NCI-H1092 (cell line): Measurements from ENCODE around the gene LILRA1.
"Not testable (repeated sequence)": the region's sequence is repeated elsewhere in the genome, so short reads cannot be mapped to it uniquely, and the experiment has no call there.

ENCODE experiments used
- DNase-seq: peaks from one replicate; lab custom pipeline; 2025; lab: John Stamatoyannopoulos, UW

The LILRA1 gene

DNA sequence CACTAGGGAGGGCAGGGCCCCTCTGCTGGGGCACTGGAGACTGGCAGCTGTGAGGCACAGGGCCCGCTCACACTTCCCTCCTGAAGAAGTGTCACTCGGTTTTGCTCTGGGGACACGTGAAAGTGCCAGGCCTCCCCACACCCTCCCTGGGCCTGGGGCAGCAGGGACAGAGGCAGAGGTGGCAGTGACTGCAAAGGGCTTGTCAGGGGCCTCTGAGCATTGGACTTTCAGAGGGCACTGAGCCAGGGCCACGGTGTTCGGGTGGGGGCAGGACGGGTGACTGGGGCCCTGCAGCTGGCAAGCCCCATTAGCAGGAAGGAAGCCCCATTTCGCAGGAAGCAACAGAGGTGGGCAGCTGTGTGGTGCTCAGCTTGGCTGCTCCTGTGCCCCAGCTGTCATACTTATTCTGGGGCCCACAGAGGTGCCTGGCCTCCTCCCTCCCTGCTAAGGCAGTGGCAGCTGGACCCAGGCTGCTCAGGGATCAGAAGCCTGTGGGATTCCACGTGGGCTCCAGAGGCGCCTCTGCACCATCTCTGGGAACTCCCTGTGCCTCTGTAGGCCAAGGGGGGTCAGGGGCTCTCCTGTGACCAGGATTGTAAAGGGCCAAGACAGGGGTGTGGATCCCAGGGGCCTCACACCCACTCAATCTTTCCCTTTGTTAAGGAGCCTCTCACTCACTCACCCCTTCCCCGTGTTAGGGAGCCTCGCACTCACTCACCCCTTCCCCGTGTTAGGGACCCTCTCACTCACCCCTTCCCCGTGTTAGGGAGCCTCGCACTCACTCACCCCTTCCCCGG lies 31.7 kb downstream of the LILRA1 start:
- DNase-seq = not testable (repeated sequence)

GRCh38 chr19:54626757-54627156 lies 33.3 kb downstream of the LILRA1 start:
- DNase-seq = no peak

- DNase-seq = not testable (repeated sequence)
Measured at GRCh38 chr19:54627912-54628311, 34.5 kb downstream of the LILRA1 start.

GRCh38 chr19:54630262-54630661 lies 36.8 kb downstream of the LILRA1 start, which contains the start of gene LILRB1:
TSS of gene LILRB1 (plus strand) at chr19:54630484. CDS start at chr19:54631074, 590 bp downstream.
- DNase-seq = not testable (repeated sequence)

GRCh38 chr19:54630782-54631181 lies 37.4 kb downstream of the LILRA1 start:
- no peak for DNase-seq

GRCh38 chr19:54631489-54632337 lies 38.3 kb downstream of the LILRA1 start:
- not testable (repeated sequence) for DNase-seq

DNA sequence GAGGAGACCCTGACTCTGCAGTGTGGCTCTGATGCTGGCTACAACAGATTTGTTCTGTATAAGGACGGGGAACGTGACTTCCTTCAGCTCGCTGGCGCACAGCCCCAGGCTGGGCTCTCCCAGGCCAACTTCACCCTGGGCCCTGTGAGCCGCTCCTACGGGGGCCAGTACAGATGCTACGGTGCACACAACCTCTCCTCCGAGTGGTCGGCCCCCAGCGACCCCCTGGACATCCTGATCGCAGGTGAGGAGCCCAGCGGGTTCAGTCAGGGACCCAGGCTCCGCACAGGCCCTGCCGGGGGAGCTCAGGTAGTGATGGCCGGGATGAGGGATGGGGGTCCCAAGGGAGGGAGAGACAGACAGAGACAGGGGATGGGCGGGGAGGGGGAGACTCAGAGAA lies 39.1 kb downstream of the LILRA1 start:
- not testable (repeated sequence) for DNase-seq

DNA sequence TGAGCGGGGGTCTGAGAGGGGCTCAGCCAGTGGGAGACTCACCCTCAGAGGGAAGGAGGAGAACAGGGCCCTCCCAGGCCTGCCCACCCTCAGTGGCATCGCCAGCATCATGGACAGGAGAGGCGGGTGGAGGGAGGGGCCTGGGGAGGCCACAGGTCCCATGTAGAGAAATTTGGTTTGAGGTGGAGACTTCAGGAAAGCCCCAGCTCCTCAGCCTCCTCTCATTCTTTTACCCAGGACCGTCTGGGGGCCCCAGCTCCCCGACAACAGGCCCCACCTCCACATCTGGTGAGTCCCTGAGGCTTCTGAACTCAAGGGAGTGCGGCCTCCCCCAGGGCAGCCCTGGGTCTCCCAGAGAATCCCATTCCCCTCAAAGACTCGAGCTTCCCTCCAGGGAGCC lies 40.0 kb downstream of the LILRA1 start:
- no peak for DNase-seq

- not testable (repeated sequence) for DNase-seq
Measured at GRCh38 chr19:54636081-54636480, 42.6 kb downstream of the LILRA1 start.

- DNase-seq = no peak
Measured at GRCh38 chr19:54638683-54639082, 45.3 kb downstream of the LILRA1 start.

DNA sequence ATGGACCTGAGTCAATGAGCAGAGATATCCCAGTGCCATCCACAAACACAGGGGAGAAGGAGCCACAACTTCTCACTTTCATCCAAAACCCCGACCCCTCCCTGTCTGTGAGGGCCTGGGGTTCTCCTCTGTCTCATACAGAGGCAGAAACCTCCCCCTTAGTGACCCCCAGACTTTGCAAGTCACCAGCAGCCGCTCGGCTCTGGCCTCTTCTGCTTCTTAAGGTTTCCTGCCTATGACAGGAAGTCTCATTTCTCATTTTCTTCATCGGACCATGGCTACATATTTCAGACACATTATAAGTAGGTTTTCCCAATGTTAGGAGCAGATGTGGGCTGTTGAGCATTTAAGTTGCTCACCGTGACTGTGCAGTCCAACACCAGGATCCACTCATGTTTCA lies 49.5 kb downstream of the LILRA1 start:
- not testable (repeated sequence) for DNase-seq

DNA sequence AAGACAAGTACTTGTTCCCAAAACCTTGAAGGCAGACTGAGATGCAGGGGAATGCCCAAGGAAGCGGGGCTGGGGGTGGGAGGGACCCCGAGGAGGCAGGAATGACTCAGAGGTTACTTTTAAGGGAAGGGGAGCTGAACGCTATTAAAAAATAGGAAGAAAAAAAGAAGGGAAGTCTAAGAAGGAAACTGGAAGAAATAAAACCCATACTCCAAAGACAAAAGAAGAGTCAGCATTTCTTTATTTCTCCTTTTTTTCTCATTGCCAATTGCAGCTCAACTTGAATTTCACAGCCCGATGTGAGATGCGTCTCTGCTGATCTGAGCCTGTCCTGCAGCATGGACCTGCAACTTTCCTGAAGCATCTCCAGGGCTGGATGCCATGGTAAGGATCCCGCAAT lies 50.2 kb downstream of the LILRA1 start:
- not testable (repeated sequence) for DNase-seq

GRCh38 chr19:54644056-54644455 lies 50.6 kb downstream of the LILRA1 start:
- no peak for DNase-seq

DNA sequence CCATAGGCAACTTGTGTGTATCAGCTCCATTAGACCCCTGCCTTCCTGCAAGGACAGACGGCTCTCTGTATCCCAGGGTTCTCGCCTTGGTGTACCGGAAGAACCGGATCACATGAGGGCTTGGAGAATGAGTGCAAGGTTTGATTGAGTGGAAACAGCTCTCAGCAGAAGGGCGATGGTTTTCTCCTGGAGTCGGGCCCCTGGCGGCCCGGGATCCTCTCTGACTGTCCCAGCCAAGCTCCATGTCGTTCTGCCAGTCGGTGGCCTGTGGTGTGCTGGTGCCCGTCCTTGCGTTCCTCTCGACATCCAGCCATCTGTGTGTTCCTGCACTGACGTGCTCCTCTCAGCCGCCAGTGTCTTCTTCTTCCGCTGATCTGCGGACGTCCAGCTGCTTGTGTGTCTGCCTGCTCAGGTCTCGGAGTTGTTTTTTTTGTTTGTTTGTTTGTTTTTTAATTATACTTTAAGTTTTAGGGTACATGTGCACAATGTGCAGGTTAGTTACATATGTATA lies 53.0 kb downstream of the LILRA1 start:
- DNase-seq = no peak

GRCh38 chr19:54648129-54648528 lies 54.7 kb downstream of the LILRA1 start:
- DNase-seq = no peak

DNA sequence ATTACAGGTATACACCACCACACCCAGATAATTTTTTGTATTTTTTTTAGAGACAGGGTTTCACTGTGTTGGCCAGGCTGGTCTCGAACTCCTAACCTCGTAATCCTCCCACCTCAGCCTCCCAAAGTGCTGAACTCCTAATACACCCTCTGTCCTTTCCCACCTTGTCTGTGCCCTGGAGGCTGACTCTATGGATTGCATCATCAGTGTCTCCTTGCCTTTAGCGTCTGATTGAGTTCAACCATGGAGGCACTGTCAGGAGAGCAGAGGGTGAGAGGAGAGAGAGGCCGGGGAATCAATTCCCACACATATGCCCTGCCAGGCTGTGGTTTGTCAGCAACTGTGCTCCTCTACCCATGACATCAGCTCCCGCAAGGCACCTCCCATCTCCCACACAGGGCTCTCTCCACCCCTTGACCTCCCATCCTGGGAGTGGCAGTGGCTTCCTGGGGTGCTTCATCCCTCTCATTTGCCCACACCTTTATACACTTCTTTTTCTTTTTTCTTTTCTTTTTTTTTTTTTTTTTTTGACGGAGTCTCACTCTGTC lies 56.8 kb downstream of the LILRA1 start:
- DNase-seq = no peak
